RWPE2 (cell line): Measurements from ENCODE around the gene TTC1.

ENCODE experiments used
- ATAC-seq: fragments of 200-7000 bp; cut with Tn5 transposase; 3 replicates; pipeline ENCODE4 v1.9.1; 2021; ENCODE audit warnings: low read depth
- DNase-seq: peaks from one replicate; pipeline ENCODE4 v3.0.0-alpha.2; 2020; ENCODE audit warnings: low spot score
- H3K27ac ChIP-seq: fragments of 450-650 bp; 2 replicates; pipeline ENCODE4 v1.5.1; 2017; ENCODE audit warnings: mild to moderate bottlenecking; ENCODE audit not compliant: poor library complexity, severe bottlenecking
- H3K27me3 ChIP-seq: fragments of 250-450 bp; sonication (Bioruptor Pico); 2 replicates; pipeline ENCODE4 v1.5.1; 2021; ENCODE audit warnings: mild to moderate bottlenecking, moderate library complexity; ENCODE audit not compliant: insufficient read depth, poor library complexity, severe bottlenecking
- H3K36me3 ChIP-seq: fragments of 250-450 bp; sonication (Bioruptor Pico); 2 replicates; pipeline ENCODE4 v1.5.1; 2020; ENCODE audit warnings: low read depth, mild to moderate bottlenecking, moderate library complexity
- H3K4me1 ChIP-seq: fragments of 250-450 bp; sonication (Bioruptor Pico); 2 replicates; pipeline ENCODE4 v1.5.1; 2021; ENCODE audit warnings: mild to moderate bottlenecking, moderate library complexity; ENCODE audit not compliant: insufficient read depth, poor library complexity, severe bottlenecking
- H3K4me3 ChIP-seq: fragments of 250-450 bp; sonication (Bioruptor Pico); 2 replicates; pipeline ENCODE4 v1.5.1; 2021; ENCODE audit warnings: mild to moderate bottlenecking, moderate library complexity; ENCODE audit not compliant: severe bottlenecking
- H3K9me3 ChIP-seq: fragments of 250-450 bp; sonication (Bioruptor Pico); 2 replicates; pipeline ENCODE4 v1.5.1; 2021; ENCODE audit warnings: mild to moderate bottlenecking, moderate library complexity; ENCODE audit not compliant: severe bottlenecking
- TF ChIP-seq, protein P1 (sequence below): fragments of 450-650 bp; IDR thresholded peaks from one replicate; pipeline ENCODE4 v1.5.1; 2017; ENCODE audit warnings: mild to moderate bottlenecking, moderate library complexity; ENCODE audit not compliant: poor library complexity, severe bottlenecking

Gene TTC1

DNA sequence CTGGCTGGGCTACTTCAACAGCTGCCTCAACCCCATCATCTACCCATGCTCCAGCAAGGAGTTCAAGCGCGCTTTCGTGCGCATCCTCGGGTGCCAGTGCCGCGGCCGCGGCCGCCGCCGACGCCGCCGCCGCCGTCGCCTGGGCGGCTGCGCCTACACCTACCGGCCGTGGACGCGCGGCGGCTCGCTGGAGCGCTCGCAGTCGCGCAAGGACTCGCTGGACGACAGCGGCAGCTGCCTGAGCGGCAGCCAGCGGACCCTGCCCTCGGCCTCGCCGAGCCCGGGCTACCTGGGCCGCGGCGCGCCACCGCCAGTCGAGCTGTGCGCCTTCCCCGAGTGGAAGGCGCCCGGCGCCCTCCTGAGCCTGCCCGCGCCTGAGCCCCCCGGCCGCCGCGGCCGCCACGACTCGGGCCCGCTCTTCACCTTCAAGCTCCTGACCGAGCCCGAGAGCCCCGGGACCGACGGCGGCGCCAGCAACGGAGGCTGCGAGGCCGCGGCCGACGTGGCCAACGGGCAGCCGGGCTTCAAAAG, 36.9 kb upstream of the TTC1 start:
- peaks cover 9% of the 10 kb centered on the region for H3K4me1 ChIP-seq
- H3K4me3 ChIP-seq: peak overlapping the region; percentile 32
- DNase-seq: no peak
- H3K27ac ChIP-seq: no peak overlapping the region
- no peaks in the 10 kb centered on the region for H3K9me3 ChIP-seq
- TF ChIP-seq, protein P1, sequence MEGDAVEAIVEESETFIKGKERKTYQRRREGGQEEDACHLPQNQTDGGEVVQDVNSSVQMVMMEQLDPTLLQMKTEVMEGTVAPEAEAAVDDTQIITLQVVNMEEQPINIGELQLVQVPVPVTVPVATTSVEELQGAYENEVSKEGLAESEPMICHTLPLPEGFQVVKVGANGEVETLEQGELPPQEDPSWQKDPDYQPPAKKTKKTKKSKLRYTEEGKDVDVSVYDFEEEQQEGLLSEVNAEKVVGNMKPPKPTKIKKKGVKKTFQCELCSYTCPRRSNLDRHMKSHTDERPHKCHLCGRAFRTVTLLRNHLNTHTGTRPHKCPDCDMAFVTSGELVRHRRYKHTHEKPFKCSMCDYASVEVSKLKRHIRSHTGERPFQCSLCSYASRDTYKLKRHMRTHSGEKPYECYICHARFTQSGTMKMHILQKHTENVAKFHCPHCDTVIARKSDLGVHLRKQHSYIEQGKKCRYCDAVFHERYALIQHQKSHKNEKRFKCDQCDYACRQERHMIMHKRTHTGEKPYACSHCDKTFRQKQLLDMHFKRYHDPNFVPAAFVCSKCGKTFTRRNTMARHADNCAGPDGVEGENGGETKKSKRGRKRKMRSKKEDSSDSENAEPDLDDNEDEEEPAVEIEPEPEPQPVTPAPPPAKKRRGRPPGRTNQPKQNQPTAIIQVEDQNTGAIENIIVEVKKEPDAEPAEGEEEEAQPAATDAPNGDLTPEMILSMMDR: no peak
- H3K27me3 ChIP-seq: peaks cover 8% of the 10 kb centered on the region
- ATAC-seq: peak; percentile 73
- H3K36me3 ChIP-seq: no peaks in the 10 kb centered on the region

DNA sequence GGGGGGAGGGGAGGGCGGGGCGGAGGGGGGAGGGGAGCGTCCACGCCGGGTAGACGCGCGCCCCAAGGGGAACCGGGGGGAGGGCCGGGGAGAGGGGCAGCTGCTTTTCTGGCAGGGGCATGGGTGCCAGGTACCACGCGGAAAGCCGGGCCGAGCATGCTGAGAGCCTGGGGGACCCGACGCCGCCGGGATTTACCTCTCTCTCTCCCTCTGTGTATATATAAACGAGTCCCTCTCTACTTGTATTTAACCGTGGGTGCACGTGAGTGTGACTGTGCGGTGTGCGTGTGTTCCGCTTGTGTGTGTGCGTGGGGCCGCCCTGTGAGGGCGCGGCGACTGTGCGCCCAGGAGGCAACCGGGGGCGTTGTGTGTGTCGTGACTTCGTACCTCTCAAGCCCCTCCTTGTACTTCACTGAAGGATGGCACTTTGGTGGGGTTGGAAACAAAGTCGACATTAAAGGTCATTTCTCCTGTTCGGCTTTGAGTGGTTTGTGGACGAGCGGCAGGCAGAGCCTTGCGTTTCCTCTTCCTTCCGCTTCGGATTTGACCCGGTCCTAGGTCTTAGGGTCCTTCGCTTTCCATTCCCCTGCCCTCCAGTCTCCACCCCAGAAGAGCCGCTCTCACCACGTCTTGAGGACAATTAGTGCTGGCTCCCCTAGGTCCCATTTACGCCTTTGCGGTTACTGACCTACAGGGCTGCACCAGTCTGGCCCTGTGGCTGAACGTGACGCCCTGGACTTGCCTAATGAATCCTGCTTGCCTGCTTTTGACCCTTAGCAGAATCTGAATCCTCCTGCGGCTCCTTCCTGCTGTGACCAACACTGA, 36.2 kb upstream of the TTC1 start:
- no peak for ATAC-seq
- Histone ChIP-seq H3K27me3 (peaks cover 8% of the 10 kb centered on the region), H3K27ac (no peak overlapping the region), H3K9me3 (no peaks in the 10 kb centered on the region), H3K4me3 (no peak overlapping the region), H3K4me1 (peaks cover 9% of the 10 kb centered on the region), H3K36me3 (no peaks in the 10 kb centered on the region)
- no peak for DNase-seq
- TF ChIP-seq, protein P1: no peak

DNA sequence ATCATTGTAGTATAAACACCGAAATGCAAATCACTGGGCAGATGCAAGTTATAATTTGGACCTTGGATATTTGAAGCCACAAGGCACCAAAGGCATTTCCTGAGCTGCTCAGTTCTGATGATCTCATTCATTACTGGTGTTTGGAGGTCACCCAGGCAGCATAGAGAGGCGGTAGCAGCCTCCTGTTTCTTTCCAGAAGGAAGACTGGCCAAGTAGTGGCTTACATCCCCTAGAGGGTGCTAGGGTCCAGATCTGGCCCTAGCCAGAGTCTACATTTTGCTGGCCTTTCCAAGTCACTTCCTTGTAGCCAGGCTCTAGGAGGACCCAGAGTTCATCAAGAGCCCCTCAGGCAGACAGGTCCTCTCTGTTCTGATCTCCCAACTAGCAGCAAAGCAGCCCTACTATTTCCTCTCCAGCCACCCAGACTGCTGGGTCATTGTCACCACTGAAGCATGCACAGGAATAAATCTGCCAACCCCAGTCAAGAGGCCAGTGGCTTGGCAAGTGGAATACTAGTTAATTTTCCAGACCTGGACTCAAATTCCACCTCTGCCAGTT, 33.4 kb upstream of the TTC1 start:
- ATAC-seq (peak; percentile 38; the same call in 2 of the 3 replicates), DNase-seq (no peak)
- H3K4me3 ChIP-seq: no peak overlapping the region
- H3K4me1 ChIP-seq: peaks cover 9% of the 10 kb centered on the region
- peaks cover 8% of the 10 kb centered on the region for H3K27me3 ChIP-seq
- no peaks in the 10 kb centered on the region for H3K9me3 ChIP-seq
- TF ChIP-seq, protein P1: no peak
- H3K36me3 ChIP-seq: no peaks in the 10 kb centered on the region
- no peak overlapping the region for H3K27ac ChIP-seq

DNA sequence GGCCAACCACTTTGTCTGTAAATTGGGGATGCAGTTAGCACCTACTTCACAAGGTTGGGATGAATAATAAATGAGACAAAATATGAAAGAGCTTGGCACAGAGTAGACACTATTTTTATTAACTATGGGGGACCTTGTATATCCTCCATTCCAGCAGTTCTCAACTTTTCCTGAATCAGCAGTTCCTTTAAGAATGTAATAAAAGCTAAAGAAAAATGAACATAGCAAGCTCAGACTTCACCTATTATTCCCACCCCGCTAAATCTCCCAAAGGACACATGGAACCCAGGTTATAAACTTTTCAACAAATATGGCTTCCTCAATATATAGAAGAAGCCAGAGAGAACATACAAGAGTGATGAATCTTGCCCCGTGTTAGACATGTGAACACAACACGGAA, 32.0 kb upstream of the TTC1 start:
- Histone ChIP-seq H3K36me3 (no peaks in the 10 kb centered on the region), H3K4me1 (peaks cover 6% of the 10 kb centered on the region), H3K9me3 (no peaks in the 10 kb centered on the region), H3K27ac (no peak overlapping the region), H3K27me3 (no peaks in the 10 kb centered on the region), H3K4me3 (no peak overlapping the region)
- ATAC-seq: no peak
- TF ChIP-seq, protein P1: no peak
- DNase-seq: no peak
